MCF 10A (cell line): Measurements from ENCODE around the gene ADAMTSL1. TPM values are rescaled to one million over a fixed set of nuclear protein-coding genes. Genes with fewer than 3 reads are reported as not detected.
A peak's percentile ranks its signal among the peaks of the same experiment; 100 is the strongest.

Experiments used
- BruUV-seq: library from RNA; stranded (reverse); fragments of 400-500 nt; replicated peaks from 2 replicates; lab custom pipeline; 2021; lab: Mats Ljungman, UMichigan
- CTCF ChIA-PET: fragments of 300-600 bp; sonication (Branson Sonifier 250); formaldehyde crosslinking; extraction: SDS; loops from one replicate; lab custom pipeline; 2021; ENCODE audit warnings: antibody characterized with exemption, inconsistent platforms; lab: Yijun Ruan, JAX
- POLR2A ChIA-PET: fragments of 300-600, 350-650 bp; sonication (Branson Sonifier 250); formaldehyde crosslinking; extraction: SDS; loops from one replicate; lab custom pipeline; 2020; ENCODE audit warnings: antibody characterized with exemption, inconsistent platforms; lab: Yijun Ruan, JAX
- DNase-seq: peaks from one replicate; pipeline ENCODE4 v3.0.0-alpha.2; 2018; ENCODE audit not compliant: unreplicated experiment
- H3K27ac Mint-ChIP-seq: one replicate; pipeline ENCODE4 v1.8.0; 2022; ENCODE audit warnings: mild to moderate bottlenecking, low read depth, mixed read lengths; ENCODE audit not compliant: unreplicated experiment
- H3K27me3 Mint-ChIP-seq: one replicate; pipeline ENCODE4 v1.8.0; 2022; ENCODE audit warnings: mixed read lengths; ENCODE audit not compliant: insufficient read depth, unreplicated experiment
- H3K36me3 Mint-ChIP-seq: one replicate; pipeline ENCODE4 v1.8.0; 2022; ENCODE audit warnings: mild to moderate bottlenecking, moderate library complexity, mixed read lengths; ENCODE audit not compliant: insufficient read depth, unreplicated experiment
- H3K4me1 Mint-ChIP-seq: one replicate; pipeline ENCODE4 v1.8.0; 2022; ENCODE audit warnings: mixed read lengths; ENCODE audit not compliant: insufficient read depth, unreplicated experiment
- H3K4me3 Mint-ChIP-seq: one replicate; pipeline ENCODE4 v1.8.0; 2022; ENCODE audit warnings: mild to moderate bottlenecking, moderate library complexity, mixed read lengths; ENCODE audit not compliant: unreplicated experiment
- H3K9me3 Mint-ChIP-seq: one replicate; pipeline ENCODE4 v1.8.0; 2022; ENCODE audit warnings: mixed read lengths; ENCODE audit not compliant: unreplicated experiment
- intact Hi-C: fragments of 100-400 bp; cut with micrococcal nuclease; formaldehyde crosslinking; loops from 2 replicates; pipeline ENCODE4 v1.14.1; 2022
- total RNA-seq: library from RNA; stranded (reverse); gene quantifications from 2 replicates; pipeline ENCODE4 v1.2.3, GENCODE V29; 2022
- TF ChIP-seq, protein P1 (sequence below): fragments of 200-600 bp; IDR thresholded peaks from one replicate; pipeline ENCODE4 v1.8.0; 2022; ENCODE audit warnings: antibody characterized with exemption, mild to moderate bottlenecking; ENCODE audit not compliant: unreplicated experiment

The ADAMTSL1 gene
- total RNA-seq, 1 experiment from 2014 or later, result not detected

DNA sequence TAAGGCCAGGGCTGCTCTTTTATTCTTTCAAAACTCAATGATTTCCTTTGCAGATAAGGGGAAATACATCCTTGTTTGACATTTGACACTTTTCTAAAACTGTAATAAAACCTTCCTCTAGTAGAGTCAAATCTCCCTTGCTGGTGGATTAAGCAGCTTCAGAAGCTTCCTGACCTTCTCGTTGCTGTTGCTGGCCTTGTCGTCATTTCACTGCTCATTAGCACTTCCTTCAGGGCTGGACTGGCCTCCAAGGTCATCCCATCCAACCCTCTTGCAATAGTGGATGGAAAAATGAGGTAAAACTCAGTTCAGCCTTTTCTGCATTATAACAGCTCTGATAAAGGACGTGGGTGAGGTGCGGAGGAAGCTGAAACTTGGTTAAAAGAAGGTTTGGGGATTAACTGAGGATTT lies 1.1 kb upstream of the ADAMTSL1 start:
- no TSS peak for BruUV-seq
- Mint-ChIP-seq H3K4me3 (no peak overlapping the region), H3K36me3 (no peaks in the 10 kb centered on the region), H3K4me1 (peaks cover 5% of the 10 kb centered on the region), H3K27ac (no peak overlapping the region), H3K27me3 (no peaks in the 10 kb centered on the region), H3K9me3 (peaks cover 9% of the 10 kb centered on the region)
- TF ChIP-seq, protein P1, sequence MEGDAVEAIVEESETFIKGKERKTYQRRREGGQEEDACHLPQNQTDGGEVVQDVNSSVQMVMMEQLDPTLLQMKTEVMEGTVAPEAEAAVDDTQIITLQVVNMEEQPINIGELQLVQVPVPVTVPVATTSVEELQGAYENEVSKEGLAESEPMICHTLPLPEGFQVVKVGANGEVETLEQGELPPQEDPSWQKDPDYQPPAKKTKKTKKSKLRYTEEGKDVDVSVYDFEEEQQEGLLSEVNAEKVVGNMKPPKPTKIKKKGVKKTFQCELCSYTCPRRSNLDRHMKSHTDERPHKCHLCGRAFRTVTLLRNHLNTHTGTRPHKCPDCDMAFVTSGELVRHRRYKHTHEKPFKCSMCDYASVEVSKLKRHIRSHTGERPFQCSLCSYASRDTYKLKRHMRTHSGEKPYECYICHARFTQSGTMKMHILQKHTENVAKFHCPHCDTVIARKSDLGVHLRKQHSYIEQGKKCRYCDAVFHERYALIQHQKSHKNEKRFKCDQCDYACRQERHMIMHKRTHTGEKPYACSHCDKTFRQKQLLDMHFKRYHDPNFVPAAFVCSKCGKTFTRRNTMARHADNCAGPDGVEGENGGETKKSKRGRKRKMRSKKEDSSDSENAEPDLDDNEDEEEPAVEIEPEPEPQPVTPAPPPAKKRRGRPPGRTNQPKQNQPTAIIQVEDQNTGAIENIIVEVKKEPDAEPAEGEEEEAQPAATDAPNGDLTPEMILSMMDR, result no peak
- POLR2A ChIA-PET, result no interaction called here
- no peak for DNase-seq
- intact Hi-C loops, result no loop called here
- CTCF ChIA-PET, result no interaction called here

DNA sequence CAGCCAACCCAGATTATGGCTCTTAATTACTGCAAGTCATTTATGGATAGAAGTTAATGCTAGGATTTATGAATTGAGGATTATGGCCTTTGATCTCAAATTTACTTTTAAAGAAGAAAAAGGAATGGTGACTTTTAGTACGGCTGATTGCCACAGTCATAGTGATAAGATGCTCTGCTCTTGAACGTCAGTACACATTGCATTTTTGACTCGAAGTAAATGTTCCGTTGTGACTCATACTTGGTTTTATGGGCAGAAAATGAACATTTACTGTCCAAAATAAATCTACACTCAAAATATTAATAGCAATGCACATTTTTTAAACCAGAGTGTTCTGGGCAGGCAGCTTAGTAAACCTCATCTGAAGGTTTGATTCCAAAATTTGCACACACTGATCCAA lies 830 bp downstream of the ADAMTSL1 start:
- ChIA-PET POLR2A (interaction anchor here (0.7 kb wide), 1 partner anchor 20 kb away, joined by 3 read pairs; no protein-coding TSS in a partner anchor), CTCF (no interaction called here)
- Mint-ChIP-seq H3K4me1 (peaks cover 5% of the 10 kb centered on the region), H3K27ac (no peak overlapping the region), H3K4me3 (no peak overlapping the region), H3K9me3 (peaks cover 4% of the 10 kb centered on the region), H3K27me3 (no peaks in the 10 kb centered on the region), H3K36me3 (no peaks in the 10 kb centered on the region)
- intact Hi-C loops, result no loop called here
- BruUV-seq, result no TSS peak
- DNase-seq, result peak; percentile 25
- TF ChIP-seq, protein P1, result no peak

DNA sequence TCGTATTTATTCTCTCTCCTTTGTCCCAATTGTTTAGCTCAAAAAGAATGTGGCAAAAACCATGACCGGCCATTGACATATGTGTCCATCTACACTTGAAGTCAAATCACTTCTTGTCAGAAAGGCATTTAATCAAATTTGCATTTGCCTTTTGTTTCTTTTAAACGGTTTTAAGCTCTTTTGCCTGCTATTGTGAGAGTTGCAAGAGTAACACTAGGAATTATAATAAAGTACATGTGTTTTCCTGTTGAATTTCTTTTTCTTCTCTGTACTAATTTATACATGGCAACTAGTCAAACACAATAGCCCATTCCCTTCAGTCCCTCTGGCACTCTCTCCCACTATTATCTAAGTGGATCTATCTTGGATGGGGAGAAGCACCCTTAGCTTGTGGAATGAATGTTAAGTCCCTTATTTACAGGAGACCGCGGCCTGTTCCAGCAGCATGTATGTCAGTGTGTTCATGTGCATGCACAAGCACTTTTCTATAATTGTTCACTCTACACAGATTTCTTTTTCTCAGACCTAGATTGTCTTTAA lies 3.2 kb downstream of the ADAMTSL1 start:
- Mint-ChIP-seq H3K36me3 (no peaks in the 10 kb centered on the region), H3K9me3 (peaks cover 7% of the 10 kb centered on the region), H3K27me3 (no peaks in the 10 kb centered on the region), H3K4me3 (no peak overlapping the region), H3K4me1 (peaks cover 5% of the 10 kb centered on the region), H3K27ac (no peak overlapping the region)
- ChIA-PET CTCF (interaction anchor here (0.6 to 1.0 kb wide), 2 partner anchors 13 to 126 kb away, joined by 3 to 4 read pairs; no protein-coding TSS in a partner anchor), POLR2A (interaction anchor here (0.6 to 1.9 kb wide), 3 partner anchors 13 to 22 kb away, joined by 3 to 5 read pairs (median 4); no protein-coding TSS in a partner anchor)
- intact Hi-C loops, result no loop called here
- BruUV-seq, result no TSS peak
- DNase-seq, result no peak
- TF ChIP-seq, protein P1, result no peak

DNA sequence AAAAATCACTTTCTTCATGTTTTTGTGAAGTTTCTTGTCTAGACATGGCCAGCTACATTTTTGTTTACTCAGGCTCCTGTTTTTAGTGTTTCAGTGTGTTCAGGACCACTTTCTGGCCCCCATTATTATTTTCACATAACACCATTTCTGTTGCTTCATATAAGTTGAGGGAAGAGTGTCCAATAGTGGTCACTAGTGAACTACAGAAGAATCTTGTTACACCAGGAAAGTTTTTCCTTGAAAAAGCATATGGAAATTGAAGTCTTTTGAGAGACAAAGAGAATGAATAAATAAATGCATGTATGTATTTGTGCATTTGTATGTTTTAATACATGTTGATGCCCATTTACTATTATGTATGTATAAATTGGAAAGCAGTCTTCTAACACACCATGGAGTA lies 3.8 kb downstream of the ADAMTSL1 start:
- ChIA-PET POLR2A (interaction anchor here (0.6 to 1.9 kb wide), 2 partner anchors 15 to 22 kb away, joined by 4 to 5 read pairs; no protein-coding TSS in a partner anchor), CTCF (interaction anchor here (0.6 to 1.0 kb wide), 2 partner anchors 12 to 126 kb away, joined by 3 to 4 read pairs; no protein-coding TSS in a partner anchor)
- intact Hi-C loops, result no loop called here
- Mint-ChIP-seq H3K4me1 (peaks cover 5% of the 10 kb centered on the region), H3K4me3 (no peak overlapping the region), H3K9me3 (peaks cover 7% of the 10 kb centered on the region), H3K27me3 (no peaks in the 10 kb centered on the region), H3K36me3 (no peaks in the 10 kb centered on the region), H3K27ac (no peak overlapping the region)
- BruUV-seq, result no TSS peak
- DNase-seq, result no peak
- TF ChIP-seq, protein P1, result no peak
